GM12865 (cell line): ENCODE measurements around the gene TICAM2.

Experiments
- DNase-seq: peaks from one replicate; pipeline ENCODE4 v3.0.0; 2010; ENCODE audit warnings: low read depth
- H3K4me3 ChIP-seq: 2 replicates; pipeline ENCODE4 v1.5.1; 2011; ENCODE audit warnings: mild to moderate bottlenecking, low read depth, low read length, control low read depth
- TF ChIP-seq, protein P1 (sequence below): IDR thresholded peaks from 2 replicates; pipeline ENCODE4 v1.5.1; 2011; ENCODE audit warnings: low read length, control low read depth, low read depth, inconsistent platforms; ENCODE audit not compliant: insufficient read depth; ENCODE audit errors: missing control alignments

Gene TICAM2

DNA sequence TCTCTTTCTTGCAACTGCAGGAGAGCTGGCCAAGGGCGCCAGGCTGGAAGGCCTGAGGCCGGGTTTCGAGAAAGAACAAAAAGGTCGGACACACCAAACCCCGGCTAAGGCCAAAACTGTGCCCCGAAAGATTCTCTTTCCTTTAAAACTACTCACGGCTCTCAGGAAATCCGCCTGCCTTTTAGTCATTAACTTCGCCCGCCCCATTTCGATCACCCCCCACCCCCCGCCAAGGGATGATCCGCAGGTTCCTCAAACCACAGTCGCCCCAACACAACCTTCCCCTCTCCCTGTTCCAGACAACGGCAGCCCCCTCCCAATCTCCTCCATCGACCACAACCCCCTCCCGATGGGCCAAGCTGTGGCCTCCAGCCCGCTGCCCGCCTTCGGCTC is 58.2 kb downstream of the TICAM2 start:
- TF ChIP-seq, protein P1, sequence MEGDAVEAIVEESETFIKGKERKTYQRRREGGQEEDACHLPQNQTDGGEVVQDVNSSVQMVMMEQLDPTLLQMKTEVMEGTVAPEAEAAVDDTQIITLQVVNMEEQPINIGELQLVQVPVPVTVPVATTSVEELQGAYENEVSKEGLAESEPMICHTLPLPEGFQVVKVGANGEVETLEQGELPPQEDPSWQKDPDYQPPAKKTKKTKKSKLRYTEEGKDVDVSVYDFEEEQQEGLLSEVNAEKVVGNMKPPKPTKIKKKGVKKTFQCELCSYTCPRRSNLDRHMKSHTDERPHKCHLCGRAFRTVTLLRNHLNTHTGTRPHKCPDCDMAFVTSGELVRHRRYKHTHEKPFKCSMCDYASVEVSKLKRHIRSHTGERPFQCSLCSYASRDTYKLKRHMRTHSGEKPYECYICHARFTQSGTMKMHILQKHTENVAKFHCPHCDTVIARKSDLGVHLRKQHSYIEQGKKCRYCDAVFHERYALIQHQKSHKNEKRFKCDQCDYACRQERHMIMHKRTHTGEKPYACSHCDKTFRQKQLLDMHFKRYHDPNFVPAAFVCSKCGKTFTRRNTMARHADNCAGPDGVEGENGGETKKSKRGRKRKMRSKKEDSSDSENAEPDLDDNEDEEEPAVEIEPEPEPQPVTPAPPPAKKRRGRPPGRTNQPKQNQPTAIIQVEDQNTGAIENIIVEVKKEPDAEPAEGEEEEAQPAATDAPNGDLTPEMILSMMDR, result no peak
- peak overlapping the region; percentile 79 for H3K4me3 ChIP-seq
- no peak for DNase-seq

DNA sequence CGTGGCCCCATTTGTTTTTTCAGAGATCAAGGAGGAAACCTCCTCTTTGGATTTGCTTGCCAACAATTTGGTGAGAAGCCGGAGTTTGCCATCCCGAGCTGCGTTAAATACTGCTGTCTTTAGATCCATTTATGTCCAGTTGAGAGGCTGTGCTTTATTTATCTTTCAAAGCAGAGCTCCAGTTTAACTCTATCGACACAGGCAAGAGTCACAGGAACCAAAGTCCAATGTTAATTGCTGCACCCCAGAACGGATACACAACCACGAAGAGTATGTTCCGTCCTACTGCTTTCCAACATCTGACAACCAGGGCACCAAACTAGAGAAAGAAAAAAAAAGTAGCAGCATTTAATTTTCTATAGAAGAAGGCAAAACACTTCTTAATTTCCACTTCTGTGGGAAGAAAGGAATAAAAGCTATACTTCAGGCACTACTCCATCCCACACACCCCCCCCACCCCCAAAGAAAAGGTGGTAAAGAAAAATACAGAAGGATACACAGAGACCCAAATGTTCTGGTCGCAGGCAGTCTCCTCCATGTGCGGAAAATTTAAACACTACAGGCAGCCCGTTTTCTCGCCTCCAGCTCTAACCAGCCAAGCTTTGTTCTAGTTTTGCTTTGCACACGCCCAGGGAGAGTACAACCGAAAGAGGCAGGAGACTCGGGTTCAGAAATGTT is 58.8 kb downstream of the TICAM2 start:
- TF ChIP-seq, protein P1, result no peak
- DNase-seq, result peak; percentile 78
- peak overlapping the region; percentile 79 for H3K4me3 ChIP-seq

DNA sequence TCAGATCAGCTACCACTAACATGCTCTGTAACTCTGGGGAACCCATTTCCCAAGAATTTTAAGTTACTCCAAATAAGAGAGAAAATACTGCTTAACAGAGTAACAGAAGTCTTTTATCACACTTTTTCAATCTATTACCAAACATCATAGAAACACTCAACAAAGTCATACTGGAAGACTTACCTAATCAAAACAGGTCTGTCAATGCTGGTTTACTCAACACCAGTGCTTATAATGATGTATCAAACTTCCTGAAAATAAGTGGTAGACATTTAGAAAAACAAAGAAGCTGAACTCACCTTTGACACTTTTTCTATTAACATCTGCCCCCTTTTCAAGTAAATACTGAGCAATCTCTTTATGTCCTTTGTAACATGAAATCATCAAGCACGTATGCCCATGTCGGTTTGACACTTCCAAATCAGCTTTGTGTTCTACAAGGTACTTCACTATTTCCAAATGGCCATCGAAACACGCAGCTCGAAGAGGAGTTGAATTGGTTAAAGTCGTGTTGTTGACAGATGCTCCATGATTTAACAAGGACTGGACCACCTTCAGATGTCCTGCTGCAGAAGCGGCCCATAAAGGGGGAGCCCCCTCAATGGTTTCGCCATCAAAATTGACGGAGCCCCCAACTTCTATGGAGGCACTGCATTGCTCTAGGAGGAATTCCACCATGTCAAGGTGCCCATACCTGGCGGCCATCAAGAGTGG is 59.5 kb downstream of the TICAM2 start:
- TF ChIP-seq, protein P1, result no peak
- H3K4me3 ChIP-seq, result peak overlapping the region; percentile 79
- peak; percentile 6 for DNase-seq

DNA sequence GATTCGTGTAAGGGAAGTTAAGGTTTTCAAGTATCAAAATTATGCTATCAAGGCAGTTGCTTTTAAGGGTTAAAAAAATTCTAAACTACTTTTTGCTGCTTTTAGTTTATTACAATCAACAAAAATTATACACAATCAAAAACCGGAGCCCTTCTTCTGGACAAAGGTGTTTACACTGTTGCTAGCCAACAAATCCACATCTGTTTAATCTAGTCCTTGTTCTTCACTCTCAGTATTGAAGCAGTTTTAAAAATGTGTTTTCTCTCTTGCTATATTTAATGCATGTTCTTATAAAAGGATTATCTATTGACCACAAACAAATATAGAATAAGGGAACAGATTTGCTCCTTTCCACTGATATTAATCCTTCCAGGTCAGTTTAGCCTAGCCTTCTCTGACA is 60.2 kb downstream of the TICAM2 start:
- no peak for DNase-seq
- H3K4me3 ChIP-seq, result peak overlapping the region; percentile 79
- TF ChIP-seq, protein P1, result no peak

DNA sequence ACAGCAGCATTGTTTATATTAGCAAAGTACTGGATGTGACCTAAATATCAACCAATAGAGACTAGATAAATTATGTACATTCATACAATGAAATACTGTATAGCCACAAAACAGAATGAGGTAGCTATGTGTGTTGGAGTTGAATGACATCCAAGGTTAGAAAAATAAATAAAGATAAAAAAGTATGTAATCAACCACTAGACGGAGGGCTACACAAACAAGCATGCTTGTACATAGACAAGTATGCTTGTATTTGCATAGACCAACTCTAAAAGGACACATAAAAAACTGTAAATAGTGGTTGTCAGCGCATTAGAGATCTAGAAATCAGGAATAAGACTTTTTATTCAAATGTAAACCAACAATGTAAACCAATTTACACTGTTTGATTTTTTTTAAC is 60.7 kb downstream of the TICAM2 start:
- peak overlapping the region; percentile 79 for H3K4me3 ChIP-seq
- TF ChIP-seq, protein P1, result no peak
- DNase-seq, result no peak

DNA sequence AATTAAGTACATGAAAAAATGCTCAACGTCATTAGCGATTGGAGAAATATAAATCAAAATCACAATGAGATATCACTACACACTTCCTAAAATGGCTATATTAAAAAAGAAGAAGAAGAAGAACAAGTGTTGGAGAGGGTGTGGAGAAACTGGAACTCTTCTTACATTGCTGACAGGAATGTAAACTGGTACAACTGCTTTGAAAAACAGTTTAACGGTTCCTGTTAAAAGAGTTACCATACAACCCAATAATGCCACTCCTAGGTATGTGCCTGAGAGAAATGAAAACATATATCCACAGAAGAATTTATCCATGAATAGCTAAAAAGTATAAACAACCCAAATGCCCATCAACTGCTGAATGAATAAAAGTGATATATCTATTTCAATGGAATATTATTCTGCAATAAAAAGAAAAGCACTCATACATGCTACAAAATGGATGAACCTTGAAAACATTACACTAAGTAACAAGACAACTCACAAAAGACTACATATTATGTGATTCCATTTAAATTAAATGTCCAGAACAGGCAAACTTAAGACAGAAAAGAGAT is 66.7 kb downstream of the TICAM2 start:
- no peak for DNase-seq
- no peak overlapping the region for H3K4me3 ChIP-seq
- TF ChIP-seq, protein P1, result no peak
